T follicular helper cell (primary cell): ENCODE measurements around the gene ANO9.
"Not testable (repeated sequence)": the region's sequence is repeated elsewhere in the genome, so short reads cannot be mapped to it uniquely, and the experiment has no call there.

ENCODE experiments used
- DNase-seq: peaks from one replicate; pipeline ENCODE4 v3.0.0-alpha.2; 2020; ENCODE audit warnings: low read depth

Gene ANO9

DNA sequence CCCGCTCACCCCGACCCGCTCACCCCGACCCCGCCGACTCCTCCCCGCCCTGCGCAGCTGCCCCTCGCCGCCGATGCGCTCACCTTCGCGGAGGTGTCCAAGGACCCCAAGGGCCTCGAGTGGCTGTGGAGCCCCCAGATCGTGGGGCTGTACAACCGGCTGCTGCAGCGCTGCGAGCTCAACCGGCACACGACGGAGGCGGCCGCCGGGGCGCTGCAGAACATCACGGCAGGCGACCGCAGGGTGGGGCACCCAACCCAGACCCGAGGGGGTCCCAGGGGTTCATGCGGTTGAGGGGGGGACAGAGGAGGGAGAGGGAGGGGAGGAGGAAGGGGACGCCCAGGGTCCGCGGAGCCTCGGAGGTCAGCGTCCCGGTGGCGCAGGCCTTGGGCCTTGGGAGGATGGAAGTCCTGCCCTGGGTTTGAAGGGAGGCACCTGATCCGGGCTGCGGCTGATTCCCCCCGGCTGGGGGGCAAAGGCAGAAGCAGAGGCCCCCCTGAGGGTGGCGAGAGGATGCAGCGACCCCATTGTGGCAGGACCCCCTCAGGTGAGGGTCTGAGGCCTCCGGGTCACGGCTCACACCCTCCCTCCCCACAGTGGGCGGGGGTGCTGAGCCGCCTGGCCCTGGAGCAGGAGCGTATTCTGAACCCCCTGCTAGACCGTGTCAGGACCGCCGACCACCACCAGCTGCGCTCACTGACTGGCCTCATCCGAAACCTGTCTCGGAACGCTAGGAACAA, 38.6 kb downstream of the ANO9 start:
- DNase-seq, result no peak

DNA sequence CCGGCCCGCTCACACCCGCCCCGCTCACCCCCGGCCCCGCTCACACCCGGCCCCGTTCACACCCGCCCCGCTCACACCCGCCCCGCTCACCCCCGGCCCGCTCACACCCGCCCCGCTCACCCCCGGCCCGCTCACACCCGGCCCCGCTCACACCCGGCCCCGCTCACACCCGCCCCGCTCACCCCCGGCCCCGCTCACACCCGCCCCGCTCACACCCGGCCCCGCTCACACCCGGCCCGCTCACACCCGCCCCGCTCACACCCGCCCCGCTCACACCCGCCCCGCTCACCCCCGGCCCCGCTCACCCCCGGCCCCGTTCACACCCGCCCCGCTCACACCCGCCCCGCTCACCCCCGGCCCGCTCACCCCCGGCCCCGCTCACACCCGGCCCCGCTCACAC, 40.6 kb downstream of the ANO9 start:
- DNase-seq, result not testable (repeated sequence)

DNA sequence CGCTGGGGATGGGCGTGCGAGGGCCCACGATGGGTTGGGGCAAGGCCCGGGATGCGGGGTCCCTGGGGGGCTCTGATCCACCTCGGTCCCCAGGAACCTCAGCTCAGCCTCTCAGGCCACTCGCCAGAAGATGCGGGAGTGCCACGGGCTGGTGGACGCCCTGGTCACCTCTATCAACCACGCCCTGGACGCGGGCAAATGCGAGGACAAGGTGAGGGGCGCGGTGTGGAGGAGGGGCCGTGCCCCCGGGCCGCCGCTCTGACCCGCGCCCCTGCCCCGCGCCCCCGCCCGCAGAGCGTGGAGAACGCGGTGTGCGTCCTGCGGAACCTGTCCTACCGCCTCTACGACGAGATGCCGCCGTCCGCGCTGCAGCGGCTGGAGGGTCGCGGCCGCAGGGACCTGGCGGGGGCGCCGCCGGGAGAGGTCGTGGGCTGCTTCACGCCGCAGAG, 41.5 kb downstream of the ANO9 start:
- DNase-seq, result no peak

GRCh38 chr11:399731-400211, 42.0 kb downstream of the ANO9 start:
- DNase-seq, result no peak

- no peak for DNase-seq
These were observed 43.0 kb downstream of the ANO9 start for GRCh38 chr11:398826-399225.

DNA sequence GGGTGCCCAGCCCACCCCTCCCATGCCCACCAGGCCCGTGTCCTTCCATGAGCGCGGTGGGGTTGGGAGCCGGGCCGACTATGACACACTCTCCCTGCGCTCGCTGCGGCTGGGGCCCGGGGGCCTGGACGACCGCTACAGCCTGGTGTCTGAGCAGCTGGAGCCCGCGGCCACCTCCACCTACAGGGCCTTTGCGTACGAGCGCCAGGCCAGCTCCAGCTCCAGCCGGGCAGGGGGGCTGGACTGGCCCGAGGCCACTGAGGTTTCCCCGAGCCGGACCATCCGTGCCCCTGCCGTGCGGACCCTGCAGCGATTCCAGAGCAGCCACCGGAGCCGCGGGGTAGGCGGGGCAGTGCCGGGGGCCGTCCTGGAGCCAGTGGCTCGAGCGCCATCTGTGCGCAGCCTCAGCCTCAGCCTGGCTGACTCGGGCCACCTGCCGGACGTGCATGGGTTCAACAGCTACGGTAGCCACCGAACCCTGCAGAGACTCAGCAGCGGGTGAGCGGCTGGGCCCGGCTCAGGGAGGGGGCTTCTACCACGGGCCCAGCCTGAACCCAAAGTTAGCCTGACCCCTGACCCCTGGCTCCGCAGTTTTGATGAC, 44.8 kb downstream of the ANO9 start:
- DNase-seq, result no peak

- DNase-seq, result no peak
These were observed 45.3 kb downstream of the ANO9 start for GRCh38 chr11:396511-396947.

GRCh38 chr11:395866-396265, 45.9 kb downstream of the ANO9 start:
- no peak for DNase-seq

GRCh38 chr11:394858-395655, 46.8 kb downstream of the ANO9 start:
- DNase-seq, result no peak

DNA sequence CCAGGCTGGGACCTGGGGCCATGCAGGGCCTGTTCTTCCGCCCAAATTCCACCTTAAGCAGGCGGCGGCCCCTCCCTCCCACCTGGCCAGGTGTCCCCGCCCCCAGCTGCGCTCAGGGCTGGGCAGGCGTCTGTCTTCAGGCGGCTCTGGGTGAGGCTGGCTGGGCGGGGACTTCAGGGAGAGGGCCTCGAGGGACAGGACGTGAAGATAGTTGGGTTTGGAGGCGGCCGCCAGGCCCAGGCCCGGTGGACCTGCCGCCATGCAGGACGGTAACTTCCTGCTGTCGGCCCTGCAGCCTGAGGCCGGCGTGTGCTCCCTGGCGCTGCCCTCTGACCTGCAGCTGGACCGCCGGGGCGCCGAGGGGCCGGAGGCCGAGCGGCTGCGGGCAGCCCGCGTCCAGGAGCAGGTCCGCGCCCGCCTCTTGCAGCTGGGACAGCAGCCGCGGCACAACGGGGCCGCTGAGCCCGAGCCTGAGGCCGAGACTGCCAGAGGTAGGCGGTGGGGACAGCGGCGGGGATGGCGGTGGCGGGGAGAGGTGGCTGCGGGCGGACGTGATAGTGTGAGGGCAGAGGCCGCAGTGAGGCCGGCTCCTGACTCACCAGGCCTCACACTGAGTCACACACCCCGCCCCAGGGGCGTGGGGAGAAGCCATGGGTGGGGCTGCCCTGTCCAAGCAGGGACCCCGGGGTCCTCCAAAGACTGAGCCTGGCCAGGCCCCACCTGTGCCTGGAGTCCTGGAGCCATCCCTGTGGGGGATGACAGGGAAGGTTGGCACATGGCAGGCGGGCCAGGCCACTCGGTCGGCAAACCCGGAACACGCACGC, 47.6 kb downstream of the ANO9 start, which contains the start of gene PKP3:
Gene PKP3 (plus strand): TSS at position 176 of the 824 bp plus-strand sequence. CDS start 84 bp downstream, at position 260.
- no peak for DNase-seq

GRCh38 chr11:393219-394033, 48.4 kb downstream of the ANO9 start:
- no peak for DNase-seq

DNA sequence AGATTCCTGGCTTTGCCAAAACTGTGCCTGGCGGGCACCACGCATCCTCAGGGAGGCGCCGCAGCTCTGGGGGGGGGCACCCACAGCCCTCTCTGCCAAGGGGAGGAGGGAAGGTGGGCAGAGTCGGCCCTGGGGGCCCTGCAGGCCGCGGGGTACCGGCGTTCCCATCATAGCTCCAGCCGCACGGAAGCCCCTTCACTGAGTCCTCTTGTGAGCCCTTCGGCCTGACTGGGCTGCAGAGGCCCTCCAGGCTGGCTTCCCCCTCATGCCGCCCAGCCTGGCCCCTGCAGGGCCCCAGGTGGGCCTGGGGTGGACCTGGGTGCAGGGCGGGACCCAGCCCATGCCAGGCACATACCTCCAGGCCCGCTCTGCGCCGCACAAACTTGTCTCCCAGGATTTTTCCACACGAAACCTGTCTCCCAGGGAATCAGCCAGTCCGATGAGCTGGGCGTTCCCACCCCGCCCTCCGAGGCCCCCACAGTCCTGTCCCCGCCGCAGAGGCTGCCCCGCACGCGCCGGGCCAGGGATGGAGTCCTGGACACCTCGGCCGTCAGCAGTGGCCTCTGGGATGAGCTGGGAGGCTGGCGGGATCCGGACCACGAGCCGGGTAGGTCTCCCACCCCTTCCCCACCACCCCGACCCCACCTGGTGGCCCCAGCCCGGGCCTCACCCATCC, 49.6 kb downstream of the ANO9 start:
- no peak for DNase-seq

DNA sequence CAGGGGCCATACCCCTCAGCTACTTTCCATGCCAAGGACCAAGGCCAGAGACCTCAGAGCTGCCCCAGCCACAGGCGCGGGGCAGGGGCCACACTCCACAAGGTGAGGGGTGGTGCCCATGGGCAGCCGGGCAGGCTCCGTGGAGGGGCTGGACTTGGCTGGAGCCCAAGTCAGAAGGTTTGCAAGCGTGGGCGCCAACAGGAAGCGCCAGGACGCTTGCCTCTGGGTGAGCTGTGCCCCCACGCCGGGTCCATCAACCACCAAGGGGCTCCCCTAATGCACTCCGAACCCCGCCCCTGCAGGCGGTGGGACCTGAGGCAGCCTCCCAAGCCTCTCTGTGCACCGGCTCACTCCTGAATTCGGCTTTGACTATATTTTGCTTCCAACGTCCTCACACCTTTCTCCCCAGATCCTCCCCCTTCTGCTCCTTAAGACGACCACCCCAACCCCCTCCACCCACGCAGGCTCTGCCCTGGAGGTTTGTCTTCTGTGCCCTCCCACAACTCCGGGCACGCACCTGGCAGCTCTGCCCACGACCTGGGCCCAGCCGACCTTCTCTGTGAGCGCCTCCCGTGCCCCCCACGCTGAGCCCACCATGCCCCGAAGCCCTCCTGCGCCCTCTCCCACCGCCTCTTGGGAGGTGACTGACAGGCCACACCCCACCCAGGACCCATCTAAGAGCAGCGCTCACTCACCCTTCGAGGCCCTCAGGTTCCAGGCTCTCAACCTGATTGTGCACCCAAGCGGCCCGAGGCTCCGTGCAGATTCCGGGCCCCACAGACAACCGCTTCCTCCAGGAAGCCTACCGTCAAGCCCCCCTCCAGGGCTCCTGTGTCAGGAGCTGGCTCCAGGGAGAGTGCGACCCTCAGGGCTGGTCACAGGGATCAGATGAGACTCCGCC, 50.4 kb downstream of the ANO9 start:
- no peak for DNase-seq

DNA sequence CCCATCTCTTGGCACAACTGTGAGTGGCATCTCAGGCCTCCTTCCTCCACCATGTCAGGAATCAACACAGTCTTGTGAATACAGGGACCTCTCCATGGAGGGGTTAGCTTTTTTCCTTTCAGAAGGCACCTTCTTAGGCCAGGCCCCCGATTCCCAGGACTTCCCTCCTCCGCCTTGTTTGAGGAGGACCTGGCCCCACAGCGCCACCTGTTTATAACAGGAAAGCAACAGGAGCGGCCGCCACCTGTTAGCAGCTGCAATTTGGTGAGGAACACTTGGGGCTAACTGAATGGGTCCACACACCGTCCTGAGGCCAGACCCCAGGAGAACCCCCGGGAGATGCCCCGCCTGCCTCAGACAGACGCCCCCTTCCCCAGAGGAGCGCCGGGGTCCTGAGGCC, 51.6 kb downstream of the ANO9 start:
- no peak for DNase-seq

DNA sequence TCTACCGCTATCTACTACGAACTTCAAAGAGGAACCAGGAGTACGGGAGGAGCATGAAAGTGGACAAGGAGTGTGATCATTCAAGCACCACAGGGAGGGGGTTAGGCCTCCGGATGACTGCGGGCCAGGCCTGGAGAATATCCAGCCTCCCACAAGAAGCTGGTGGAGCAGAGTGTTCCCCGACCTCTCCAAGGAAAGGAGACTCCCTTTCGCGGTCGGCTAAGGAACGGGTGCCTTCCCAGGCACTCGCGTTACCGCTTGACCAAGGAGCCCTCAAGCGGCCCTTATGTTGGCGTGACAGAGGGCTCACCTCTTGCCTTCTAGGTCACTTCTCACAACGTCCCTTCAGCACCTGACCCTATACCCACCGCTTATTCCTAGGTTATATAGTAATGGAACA, 52.4 kb downstream of the ANO9 start:
- DNase-seq, result not testable (repeated sequence)

DNA sequence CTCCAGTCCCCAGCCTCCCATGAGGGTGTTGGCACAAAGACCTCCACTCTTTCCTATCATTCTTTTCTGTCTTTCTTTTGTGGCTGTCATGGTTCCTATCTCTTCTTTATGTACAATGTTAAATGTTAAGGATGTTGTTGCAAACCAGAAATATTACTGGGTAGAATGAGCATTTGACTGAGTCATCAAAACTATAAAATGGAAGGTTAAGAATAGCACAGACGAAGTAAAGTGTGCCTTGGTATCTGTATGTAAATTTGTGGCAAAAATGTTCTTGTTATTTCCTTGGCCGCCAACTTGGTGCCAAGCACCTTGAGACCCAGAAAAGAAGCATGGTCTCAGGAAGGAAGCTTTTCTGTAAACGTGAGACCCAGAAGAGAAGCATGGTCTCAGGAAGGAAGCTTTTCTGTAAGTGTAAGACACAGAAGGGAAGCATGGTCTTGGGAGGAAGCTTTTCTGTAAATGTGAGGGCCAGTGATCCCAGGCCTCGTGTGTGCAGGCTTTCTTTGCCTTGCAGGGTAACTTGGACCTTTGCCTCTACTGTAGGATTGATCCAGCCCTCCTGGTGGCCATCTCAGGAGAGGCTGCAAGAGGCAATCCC, 54.5 kb downstream of the ANO9 start:
- DNase-seq, result no peak

- no peak for DNase-seq
These were observed 55.3 kb downstream of the ANO9 start for GRCh38 chr11:386483-386882.

DNA sequence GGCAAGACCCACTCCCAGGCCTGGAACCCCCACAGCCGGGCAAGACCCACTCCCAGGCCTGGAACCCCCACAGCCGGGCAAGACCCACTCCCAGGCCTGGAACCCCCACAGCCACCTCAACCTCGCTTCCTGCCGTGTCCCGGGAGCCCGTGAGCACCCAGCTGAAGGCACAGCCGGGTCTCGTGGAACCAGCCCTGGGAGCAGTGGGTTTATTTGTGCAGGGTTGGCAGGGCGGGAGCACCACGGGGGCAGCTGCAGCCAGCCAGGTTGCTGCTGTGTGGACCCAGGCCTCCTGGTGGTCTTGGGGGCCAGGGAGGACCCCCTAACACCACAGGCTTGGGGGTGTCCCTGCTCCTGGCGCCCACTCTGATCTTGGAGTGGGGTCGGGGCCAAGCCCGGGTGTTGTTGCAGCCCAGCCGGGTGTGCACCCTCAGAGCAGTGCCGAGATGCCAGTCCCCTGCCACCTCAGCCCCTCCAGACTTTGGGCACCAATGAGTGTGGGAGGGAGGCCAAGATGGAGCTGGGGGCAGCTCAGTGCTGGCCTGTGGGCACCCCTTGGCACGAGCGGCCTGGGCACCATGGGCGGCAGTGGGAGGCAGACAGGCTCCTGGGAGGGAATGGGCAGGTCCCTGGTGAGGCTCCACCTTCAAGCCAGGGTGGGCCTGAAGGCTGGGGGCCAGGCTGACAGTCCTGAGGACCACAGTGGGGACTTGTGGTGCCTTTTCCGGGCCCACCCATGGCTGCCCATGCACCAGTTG, 56.0 kb downstream of the ANO9 start:
- no peak for DNase-seq
